ENCODE data around the gene ABHD16B. TPM values are rescaled to one million over a fixed set of nuclear protein-coding genes. Genes with fewer than 3 reads are reported as not detected.
A peak's percentile ranks its signal among the peaks of the same experiment; 100 is the strongest.

Gene ABHD16B
- total and polyA plus RNA-seq, 2 of the 13 experiments (the other 11 are each of a cell fraction or from before 2014, with no cell fraction given), result not detected

DNA sequence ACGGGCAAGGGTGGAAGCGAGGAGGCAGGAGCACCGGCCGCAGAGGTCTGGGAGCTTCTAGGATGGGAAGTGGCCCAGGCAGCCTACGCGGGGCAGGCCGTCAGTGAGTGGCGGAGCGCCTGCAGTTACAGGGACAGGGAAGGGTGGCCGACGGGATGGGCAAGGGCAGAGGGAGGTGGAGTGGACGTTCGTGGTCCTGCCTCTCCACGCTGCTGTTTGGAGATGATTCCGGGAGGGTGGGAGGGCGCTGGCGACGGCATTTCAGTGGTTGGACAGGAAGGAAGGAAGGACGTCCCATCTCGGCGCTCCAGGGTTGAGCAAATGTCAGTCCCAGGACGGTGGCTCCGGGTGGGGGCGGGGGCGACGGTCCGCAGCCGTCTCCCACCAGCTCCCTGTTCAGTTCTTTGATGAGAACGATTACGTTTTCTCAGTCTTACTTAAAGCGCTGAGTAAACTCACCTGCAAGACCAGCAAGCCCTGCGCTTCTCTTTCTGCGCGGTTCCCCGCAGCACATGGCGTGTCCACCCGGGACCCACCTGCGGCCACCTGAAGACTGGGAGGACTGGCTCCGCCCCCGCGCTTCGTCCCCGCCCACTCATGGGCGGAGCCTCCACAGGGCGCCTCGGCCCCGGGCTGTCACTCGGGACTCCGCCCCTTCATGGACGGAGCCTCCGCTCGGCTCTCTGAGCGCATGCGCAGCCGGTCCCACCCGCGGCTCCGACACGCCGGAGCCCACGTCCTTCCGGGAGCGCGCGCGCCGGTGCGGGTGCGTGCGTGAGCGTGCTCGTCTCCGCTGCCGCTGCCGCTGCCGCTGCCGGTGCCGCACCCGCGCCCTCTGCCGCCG, 33.3 kb downstream of the ABHD16B start, which contains the start of gene DNAJC5 (continued):
- peak; percentile 57; the same call in 1 of the 2 replicates for TF ChIP-seq ARHGAP35 (CRISPR knock-in tag; IDR thresholded peaks at IDR 0.05; ENCODE audit: borderline replicate concordance)
- TF ChIP-seq SNAPC2 (CRISPR knock-in tag; IDR thresholded peaks at IDR 0.05), result 0 out of 2 replicates have a peak, but pooled peaks have one; percentile 53
- no peak for TF ChIP-seq SP2 (CRISPR knock-in tag; IDR thresholded peaks at IDR 0.05)
- TF ChIP-seq ZNF569 (CRISPR knock-in tag; IDR thresholded peaks at IDR 0.05; ENCODE audit: borderline replicate concordance), result no peak
- TF ChIP-seq MXD4 (CRISPR knock-in tag; IDR thresholded peaks at IDR 0.05), result peak; percentile 96
- TF ChIP-seq, protein P1, sequence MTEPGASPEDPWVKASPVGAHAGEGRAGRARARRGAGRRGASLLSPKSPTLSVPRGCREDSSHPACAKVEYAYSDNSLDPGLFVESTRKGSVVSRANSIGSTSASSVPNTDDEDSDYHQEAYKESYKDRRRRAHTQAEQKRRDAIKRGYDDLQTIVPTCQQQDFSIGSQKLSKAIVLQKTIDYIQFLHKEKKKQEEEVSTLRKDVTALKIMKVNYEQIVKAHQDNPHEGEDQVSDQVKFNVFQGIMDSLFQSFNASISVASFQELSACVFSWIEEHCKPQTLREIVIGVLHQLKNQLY (CRISPR knock-in tag; IDR thresholded peaks at IDR 0.05), result no peak
- TF ChIP-seq ZFYVE20 (CRISPR knock-in tag; IDR thresholded peaks at IDR 0.05; ENCODE audit: borderline replicate concordance, low read depth), result no peak
- TF ChIP-seq, protein P2, sequence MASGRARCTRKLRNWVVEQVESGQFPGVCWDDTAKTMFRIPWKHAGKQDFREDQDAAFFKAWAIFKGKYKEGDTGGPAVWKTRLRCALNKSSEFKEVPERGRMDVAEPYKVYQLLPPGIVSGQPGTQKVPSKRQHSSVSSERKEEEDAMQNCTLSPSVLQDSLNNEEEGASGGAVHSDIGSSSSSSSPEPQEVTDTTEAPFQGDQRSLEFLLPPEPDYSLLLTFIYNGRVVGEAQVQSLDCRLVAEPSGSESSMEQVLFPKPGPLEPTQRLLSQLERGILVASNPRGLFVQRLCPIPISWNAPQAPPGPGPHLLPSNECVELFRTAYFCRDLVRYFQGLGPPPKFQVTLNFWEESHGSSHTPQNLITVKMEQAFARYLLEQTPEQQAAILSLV (CRISPR knock-in tag; IDR thresholded peaks at IDR 0.05; ENCODE audit: borderline replicate concordance), result peak; percentile 81; the same call in 1 of the 2 replicates
- TF ChIP-seq, protein P3, sequence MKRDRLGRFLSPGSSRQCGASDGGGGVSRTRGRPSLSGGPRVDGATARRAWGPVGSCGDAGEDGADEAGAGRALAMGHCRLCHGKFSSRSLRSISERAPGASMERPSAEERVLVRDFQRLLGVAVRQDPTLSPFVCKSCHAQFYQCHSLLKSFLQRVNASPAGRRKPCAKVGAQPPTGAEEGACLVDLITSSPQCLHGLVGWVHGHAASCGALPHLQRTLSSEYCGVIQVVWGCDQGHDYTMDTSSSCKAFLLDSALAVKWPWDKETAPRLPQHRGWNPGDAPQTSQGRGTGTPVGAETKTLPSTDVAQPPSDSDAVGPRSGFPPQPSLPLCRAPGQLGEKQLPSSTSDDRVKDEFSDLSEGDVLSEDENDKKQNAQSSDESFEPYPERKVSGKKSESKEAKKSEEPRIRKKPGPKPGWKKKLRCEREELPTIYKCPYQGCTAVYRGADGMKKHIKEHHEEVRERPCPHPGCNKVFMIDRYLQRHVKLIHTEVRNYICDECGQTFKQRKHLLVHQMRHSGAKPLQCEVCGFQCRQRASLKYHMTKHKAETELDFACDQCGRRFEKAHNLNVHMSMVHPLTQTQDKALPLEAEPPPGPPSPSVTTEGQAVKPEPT (CRISPR knock-in tag; IDR thresholded peaks at IDR 0.05; ENCODE audit: low read depth), result peak; percentile 25; the same call in 1 of the 2 replicates

Measured in HepG2 (cell line).